Sigmoid colon (tissue), 4 donors: ENCODE data around the gene UROC1.

Experiments used
- EP300 ChIP-seq, 4 donors: sonication (generic); formaldehyde crosslinking; IDR thresholded peaks; one replicate each; pipeline ENCODE4 v1.6.1; 2017; ENCODE audit warnings: antibody characterized with exemption in 4 of 4
- POLR2A ChIP-seq, 2 donors: fragments of 450-650 bp; IDR thresholded peaks; one replicate each; pipeline ENCODE4 v1.6.1; 2016; ENCODE audit warnings: antibody characterized with exemption in 2 of 2, mild to moderate bottlenecking in 2 of 2, moderate library complexity in 2 of 2
- TF ChIP-seq, protein P1 (sequence below), 4 experiments: fragments of 450-650 bp in 3 of 4; fragments of 200-600 bp in 1 of 4; IDR thresholded peaks; one replicate each; pipeline ENCODE4 v1.5.1; 2016 to 2019; ENCODE audit warnings: antibody characterized with exemption in 4 of 4, mild to moderate bottlenecking in 3 of 4, moderate library complexity in 2 of 4

DNA sequence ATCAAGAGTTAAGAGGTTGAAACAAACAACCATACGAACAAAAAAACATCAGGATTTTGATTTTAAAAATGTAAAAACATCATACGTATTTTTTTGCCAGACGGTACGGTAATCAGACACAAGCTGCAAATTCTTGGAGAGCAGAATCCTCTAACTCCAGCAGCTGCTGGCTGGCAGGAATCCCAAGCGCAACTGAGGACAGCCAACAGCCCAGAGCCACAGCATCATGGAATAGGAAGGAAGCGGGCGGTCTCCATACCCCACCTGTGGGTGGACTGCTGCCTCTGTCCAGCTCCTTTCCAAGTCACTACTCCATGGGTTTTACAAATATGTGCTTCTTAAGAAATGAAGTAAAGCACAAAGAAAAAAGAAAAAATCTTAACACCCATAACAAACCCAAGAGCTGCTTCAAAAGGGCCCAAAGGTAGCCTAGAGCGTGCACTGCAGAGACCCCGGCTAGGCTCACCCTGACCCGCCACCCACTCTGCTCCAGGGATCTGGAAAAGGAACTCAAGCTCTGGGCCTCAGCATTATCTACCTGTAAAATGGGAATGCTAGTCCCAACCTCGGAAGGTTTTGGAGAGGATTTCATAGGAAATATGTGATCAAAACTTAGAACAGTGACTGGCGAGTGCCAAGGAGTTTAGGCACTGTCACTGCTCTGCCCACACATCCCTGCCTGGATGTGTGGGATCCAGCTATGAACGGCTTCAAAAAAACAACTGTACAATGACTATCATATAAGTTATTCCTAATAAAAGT, 75.3 kb downstream of the UROC1 start:
- TF ChIP-seq, protein P1, sequence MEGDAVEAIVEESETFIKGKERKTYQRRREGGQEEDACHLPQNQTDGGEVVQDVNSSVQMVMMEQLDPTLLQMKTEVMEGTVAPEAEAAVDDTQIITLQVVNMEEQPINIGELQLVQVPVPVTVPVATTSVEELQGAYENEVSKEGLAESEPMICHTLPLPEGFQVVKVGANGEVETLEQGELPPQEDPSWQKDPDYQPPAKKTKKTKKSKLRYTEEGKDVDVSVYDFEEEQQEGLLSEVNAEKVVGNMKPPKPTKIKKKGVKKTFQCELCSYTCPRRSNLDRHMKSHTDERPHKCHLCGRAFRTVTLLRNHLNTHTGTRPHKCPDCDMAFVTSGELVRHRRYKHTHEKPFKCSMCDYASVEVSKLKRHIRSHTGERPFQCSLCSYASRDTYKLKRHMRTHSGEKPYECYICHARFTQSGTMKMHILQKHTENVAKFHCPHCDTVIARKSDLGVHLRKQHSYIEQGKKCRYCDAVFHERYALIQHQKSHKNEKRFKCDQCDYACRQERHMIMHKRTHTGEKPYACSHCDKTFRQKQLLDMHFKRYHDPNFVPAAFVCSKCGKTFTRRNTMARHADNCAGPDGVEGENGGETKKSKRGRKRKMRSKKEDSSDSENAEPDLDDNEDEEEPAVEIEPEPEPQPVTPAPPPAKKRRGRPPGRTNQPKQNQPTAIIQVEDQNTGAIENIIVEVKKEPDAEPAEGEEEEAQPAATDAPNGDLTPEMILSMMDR (IDR thresholded peaks at IDR 0.05), result no peak
- TF ChIP-seq POLR2A (IDR thresholded peaks at IDR 0.05) (no peak), EP300 (IDR thresholded peaks at IDR 0.05) (no peak)
